ENCODE results near the gene OPCML.

Gene OPCML

GRCh38 chr11:132646890-132647289, 885.4 kb downstream of the OPCML start:
- DNase-seq (ENCODE audit: low read depth) = no peak
- no peak overlapping the region for H3K4me3 ChIP-seq (ENCODE audit: control insufficient read depth, low read depth, low read length)
- no peak for TF ChIP-seq CTCF (IDR thresholded peaks at IDR 0.05; ENCODE audit: control insufficient read depth, insufficient read depth, low read depth, low read length, missing control alignments)

- H3K4me3 ChIP-seq (ENCODE audit: control insufficient read depth, low read depth, low read length) = no peak overlapping the region
- DNase-seq (ENCODE audit: low read depth) = no peak
- TF ChIP-seq CTCF (IDR thresholded peaks at IDR 0.05; ENCODE audit: control insufficient read depth, insufficient read depth, low read depth, low read length, missing control alignments) = no peak
Measured at GRCh38 chr11:132644520-132645239, 887.6 kb downstream of the OPCML start.

GRCh38 chr11:132643239-132643638, 889.1 kb downstream of the OPCML start:
- no peak for TF ChIP-seq CTCF (IDR thresholded peaks at IDR 0.05; ENCODE audit: control insufficient read depth, insufficient read depth, low read depth, low read length, missing control alignments)
- DNase-seq (ENCODE audit: low read depth) = no peak
- H3K4me3 ChIP-seq (ENCODE audit: control insufficient read depth, low read depth, low read length) = no peak overlapping the region

GRCh38 chr11:132640952-132641351, 891.3 kb downstream of the OPCML start:
- no peak for TF ChIP-seq CTCF (IDR thresholded peaks at IDR 0.05; ENCODE audit: control insufficient read depth, insufficient read depth, low read depth, low read length, missing control alignments)
- H3K4me3 ChIP-seq (ENCODE audit: control insufficient read depth, low read depth, low read length) = no peak overlapping the region
- DNase-seq (ENCODE audit: low read depth) = no peak

- H3K4me3 ChIP-seq (ENCODE audit: control insufficient read depth, low read depth, low read length) = no peak overlapping the region
- TF ChIP-seq CTCF (IDR thresholded peaks at IDR 0.05; ENCODE audit: control insufficient read depth, insufficient read depth, low read depth, low read length, missing control alignments) = no peak
- no peak for DNase-seq (ENCODE audit: low read depth)
Measured at GRCh38 chr11:132639986-132640385, 892.3 kb downstream of the OPCML start.

GRCh38 chr11:132639403-132639802, 892.9 kb downstream of the OPCML start:
- no peak for DNase-seq (ENCODE audit: low read depth)
- no peak for TF ChIP-seq CTCF (IDR thresholded peaks at IDR 0.05; ENCODE audit: control insufficient read depth, insufficient read depth, low read depth, low read length, missing control alignments)
- H3K4me3 ChIP-seq (ENCODE audit: control insufficient read depth, low read depth, low read length) = no peak overlapping the region

Data from AG09309 (cell line).